ENCODE measurements around the gene SMAD5. TPM values are rescaled to one million over a fixed set of nuclear protein-coding genes. Genes with fewer than 3 reads are reported as not detected.
A peak's percentile ranks its signal among the peaks of the same experiment; 100 is the strongest.

The SMAD5 gene
- total and polyA plus RNA-seq, 2 experiments from 2014 or later: 37.5 to 56.6 TPM

GRCh38 chr5:136192015-136192525 lies 59.4 kb downstream of the SMAD5 start (continued):
- TF ChIP-seq ZNF462 (CRISPR knock-in tag; IDR thresholded peaks at IDR 0.05) (no peak), NANOG (IDR thresholded peaks at IDR 0.05; ENCODE audit: borderline replicate concordance) (no peak), EZH2 (IDR thresholded peaks at IDR 0.05; ENCODE audit: low read depth, unreplicated experiment) (peak; percentile 36), POLR2AphosphoS5 (IDR thresholded peaks at IDR 0.05; ENCODE audit: low read depth) (no peak), CREB1 (CRISPR knock-in tag; IDR thresholded peaks at IDR 0.05; ENCODE audit: low read depth) (no peak), EZH2phosphoT487 (IDR thresholded peaks at IDR 0.05; ENCODE audit: unreplicated experiment) (peak; percentile 11)

- Histone ChIP-seq H3K27ac (ENCODE audit: low read depth) (no peak within 1 kb of the TSS), H3K36me3 (ENCODE audit: insufficient read depth) (no peaks in the 10 kb centered on the region), H4K20me1 (replicated peaks; ENCODE audit: insufficient read depth) (peaks cover 9% of the 10 kb centered on the region; the same call in 1 of the 2 replicates), H3K4me3 (peak within 1 kb of the TSS; percentile 77), H2AFZ (peak within 1 kb of the TSS; percentile 88), H3K9me2 (ENCODE audit: insufficient read depth) (no peaks in the 10 kb centered on the region), H3K4me2 (peak within 1 kb of the TSS; percentile 97), H3K27me3 (ENCODE audit: insufficient read depth) (peaks cover 97% of the 10 kb centered on the region), H3F3A (replicated peaks; ENCODE audit: low read depth) (0 out of 2 replicates have a peak, but pooled peaks cover 7% of the 10 kb centered on the region), H3K4me1 (ENCODE audit: insufficient read depth) (peaks cover 7% of the 10 kb centered on the region; the same call in 1 of the 2 replicates), H3K79me2 (replicated peaks; ENCODE audit: insufficient read depth) (no peaks in the 10 kb centered on the region)
- peak; percentile 61 for ATAC-seq
- TF ChIP-seq EZH2 (IDR thresholded peaks at IDR 0.05; ENCODE audit: low read depth, unreplicated experiment) (peak; percentile 79), ZNF114 (CRISPR knock-in tag; IDR thresholded peaks at IDR 0.05) (no peak), EZH2phosphoT487 (IDR thresholded peaks at IDR 0.05; ENCODE audit: unreplicated experiment) (peak; percentile 32)
- H3K4me3 Mint-ChIP-seq: peak within 1 kb of the TSS; percentile 74
- peaks cover 12% of the 10 kb centered on the region; the same call in 2 of the 3 replicates for H3K4me1 Mint-ChIP-seq
- peaks cover 12% of the 10 kb centered on the region for H3K36me3 Mint-ChIP-seq (ENCODE audit: low read depth)
- no peak within 1 kb of the TSS for H3K27ac Mint-ChIP-seq
- DNase-seq (ENCODE audit: low spot score): peak; percentile 64
- no peaks in the 10 kb centered on the region for H3K9me3 Mint-ChIP-seq
- H3K27me3 Mint-ChIP-seq (ENCODE audit: insufficient read depth, low read depth, poor library complexity): peaks cover 80% of the 10 kb centered on the region
These were observed 60.1 kb downstream of the SMAD5 start, which contains the start of gene SMIM32 for GRCh38 chr5:136192526-136193321. Gene SMIM32, minus strand, starts transcription at chr5:136193162. Its CDS starts 638 bp downstream, at chr5:136192524.
